Breast epithelium (tissue), 4 donors: ENCODE results near the gene ROPN1B. TPM values are rescaled to one million over a fixed set of nuclear protein-coding genes. Genes with fewer than 3 reads are reported as not detected.

ENCODE experiments used
- DNase-seq, 2 donors: peaks; one replicate each; pipeline ENCODE4 v3.0.0-alpha.2; 2019; ENCODE audit warnings: low spot score in 2 of 2
- H3K27ac ChIP-seq, 2 donors: fragments of 200-600 bp; sonication (generic) in 1 of 2; one replicate each; pipeline ENCODE4 v1.5.1; 2016 to 2019; ENCODE audit warnings: mild to moderate bottlenecking in 1 of 2
- H3K27me3 ChIP-seq, 2 donors: fragments of 200-600 bp; sonication (generic) in 1 of 2; one replicate each; pipeline versions ENCODE4 v1.5.1 to v1.6.0; 2017 to 2019; ENCODE audit warnings: control low read depth in 1 of 2, mild to moderate bottlenecking in 1 of 2
- H3K36me3 ChIP-seq: fragments of 200-600 bp; one replicate; pipeline ENCODE4 v1.5.1; 2019
- H3K4me1 ChIP-seq, 2 donors: fragments of 200-600 bp; sonication (generic); one replicate each; pipeline ENCODE4 v1.5.1; 2016 to 2019; ENCODE audit warnings: control low read depth in 1 of 2
- H3K4me3 ChIP-seq, 3 donors: fragments of 200-600 bp; sonication (generic); 1 replicate in 2 of 3; 2 replicates in 1 of 3; pipeline ENCODE4 v1.5.1; 2016 to 2019; ENCODE audit warnings: mild to moderate bottlenecking in 3 of 3, moderate library complexity in 2 of 3
- H3K9me3 ChIP-seq, 2 donors: fragments of 200-600 bp; sonication (generic) in 1 of 2; one replicate each; pipeline ENCODE4 v1.5.1; 2016 to 2019; ENCODE audit warnings: control low read depth in 1 of 2
- POLR2A ChIP-seq: fragments of 450-650 bp; IDR thresholded peaks from one replicate; pipeline ENCODE4 v1.6.1; 2016; ENCODE audit warnings: antibody characterized with exemption, mild to moderate bottlenecking, moderate library complexity
- POLR2AphosphoS5 ChIP-seq, 3 donors: sonication (generic); formaldehyde crosslinking; IDR thresholded peaks; one replicate each; pipeline ENCODE4 v1.6.1; 2017; ENCODE audit warnings: antibody characterized with exemption in 3 of 3
- intact Hi-C: fragments of 100-400 bp; cut with DNase I; formaldehyde crosslinking; loops from one replicate; pipeline ENCODE4 v1.15.1; 2023; ENCODE audit warnings: low total_unique reads
- total RNA-seq, 3 donors: library from RNA; depleted of rRNA; stranded (reverse); fragments of >200 nt; gene quantifications; one replicate each; pipeline ENCODE4 v1.1.0, GENCODE V29; 2016
- TF ChIP-seq, protein P1 (sequence below), 3 donors: fragments of 450-650 bp; IDR thresholded peaks; one replicate each; pipeline ENCODE4 v1.5.1; 2016 to 2017; ENCODE audit warnings: antibody characterized with exemption in 3 of 3, mild to moderate bottlenecking in 3 of 3, moderate library complexity in 3 of 3

Gene ROPN1B
- total RNA-seq, 3 donors from 2014 or later: 3.3 to 17.7 TPM; not detected in 1

DNA sequence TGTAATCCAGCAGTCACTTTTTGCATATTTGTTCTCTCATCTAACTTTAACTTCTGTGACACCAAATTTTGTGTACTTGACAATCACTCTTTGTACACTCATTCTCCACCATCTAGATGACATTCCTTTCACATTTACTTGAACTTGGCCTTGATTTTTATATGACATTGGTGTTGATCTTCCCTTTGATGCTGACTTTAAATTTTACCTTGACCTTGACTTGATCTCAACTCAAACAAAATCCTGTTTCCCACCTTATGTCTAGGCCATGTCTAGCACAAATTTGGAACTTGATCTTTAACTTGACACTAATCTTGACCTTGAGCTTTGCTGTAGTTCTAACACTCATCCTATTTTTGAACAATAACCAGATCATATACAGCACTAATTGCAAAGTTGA lies 33.2 kb downstream of the ROPN1B start:
- Histone ChIP-seq H3K4me3 (no peak overlapping the region), H3K4me1 (no peaks in the 10 kb centered on the region), H3K36me3 (no peaks in the 10 kb centered on the region), H3K27me3 (no peaks in the 10 kb centered on the region), H3K9me3 (peaks cover 7 to 21% of the 10 kb centered on the region in 2 donors), H3K27ac (no peak overlapping the region)
- intact Hi-C loops: no loop called here
- TF ChIP-seq POLR2AphosphoS5 (IDR thresholded peaks at IDR 0.05) (no peak), POLR2A (no peak)
- TF ChIP-seq, protein P1, sequence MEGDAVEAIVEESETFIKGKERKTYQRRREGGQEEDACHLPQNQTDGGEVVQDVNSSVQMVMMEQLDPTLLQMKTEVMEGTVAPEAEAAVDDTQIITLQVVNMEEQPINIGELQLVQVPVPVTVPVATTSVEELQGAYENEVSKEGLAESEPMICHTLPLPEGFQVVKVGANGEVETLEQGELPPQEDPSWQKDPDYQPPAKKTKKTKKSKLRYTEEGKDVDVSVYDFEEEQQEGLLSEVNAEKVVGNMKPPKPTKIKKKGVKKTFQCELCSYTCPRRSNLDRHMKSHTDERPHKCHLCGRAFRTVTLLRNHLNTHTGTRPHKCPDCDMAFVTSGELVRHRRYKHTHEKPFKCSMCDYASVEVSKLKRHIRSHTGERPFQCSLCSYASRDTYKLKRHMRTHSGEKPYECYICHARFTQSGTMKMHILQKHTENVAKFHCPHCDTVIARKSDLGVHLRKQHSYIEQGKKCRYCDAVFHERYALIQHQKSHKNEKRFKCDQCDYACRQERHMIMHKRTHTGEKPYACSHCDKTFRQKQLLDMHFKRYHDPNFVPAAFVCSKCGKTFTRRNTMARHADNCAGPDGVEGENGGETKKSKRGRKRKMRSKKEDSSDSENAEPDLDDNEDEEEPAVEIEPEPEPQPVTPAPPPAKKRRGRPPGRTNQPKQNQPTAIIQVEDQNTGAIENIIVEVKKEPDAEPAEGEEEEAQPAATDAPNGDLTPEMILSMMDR (IDR thresholded peaks at IDR 0.05): no peak
- no peak for DNase-seq

DNA sequence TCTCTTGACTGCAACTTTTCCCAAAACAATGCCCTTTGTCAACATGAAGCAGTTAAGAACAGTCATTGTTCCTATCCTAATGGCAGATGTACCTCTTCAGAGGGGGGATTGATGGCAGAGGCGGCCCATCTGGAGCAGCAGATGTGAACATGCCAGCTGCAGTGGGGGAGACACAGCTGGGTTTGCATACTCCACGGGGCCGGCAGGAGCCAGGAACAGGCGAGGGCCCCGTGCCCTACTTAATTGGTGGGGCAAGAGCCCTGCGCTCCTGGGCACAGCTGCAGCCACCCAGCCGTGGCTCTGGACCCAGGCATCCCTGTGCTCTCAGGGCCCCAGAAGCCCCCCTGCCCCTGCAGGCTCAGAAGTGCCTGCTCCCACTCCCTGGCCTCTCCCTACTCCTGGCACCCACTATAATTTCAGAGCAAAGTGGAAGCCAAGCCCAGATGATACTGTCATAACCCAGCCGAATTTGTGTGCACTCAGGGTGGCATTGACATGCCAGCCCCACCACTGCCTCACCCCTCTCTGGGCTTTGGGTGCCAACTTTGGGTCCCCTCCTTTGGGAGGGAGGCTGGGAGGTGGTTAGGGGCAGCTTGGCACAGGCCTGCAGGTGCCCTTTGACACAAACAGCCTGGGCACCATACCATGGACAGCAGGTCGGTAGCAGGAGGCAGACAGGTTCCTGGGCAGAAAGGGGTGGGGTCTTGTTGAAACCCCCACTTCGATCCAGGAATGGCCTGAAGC lies 34.6 kb downstream of the ROPN1B start:
- Histone ChIP-seq H3K36me3 (peaks cover 8% of the 10 kb centered on the region), H3K9me3 (peaks cover 7 to 21% of the 10 kb centered on the region in 2 donors), H3K27ac (no peak overlapping the region), H3K27me3 (no peaks in the 10 kb centered on the region), H3K4me3 (no peak overlapping the region), H3K4me1 (no peaks in the 10 kb centered on the region)
- DNase-seq: no peak
- intact Hi-C loops: no loop called here
- TF ChIP-seq, protein P1 (IDR thresholded peaks at IDR 0.05): no peak
- TF ChIP-seq POLR2AphosphoS5 (IDR thresholded peaks at IDR 0.05) (no peak), POLR2A (no peak)

DNA sequence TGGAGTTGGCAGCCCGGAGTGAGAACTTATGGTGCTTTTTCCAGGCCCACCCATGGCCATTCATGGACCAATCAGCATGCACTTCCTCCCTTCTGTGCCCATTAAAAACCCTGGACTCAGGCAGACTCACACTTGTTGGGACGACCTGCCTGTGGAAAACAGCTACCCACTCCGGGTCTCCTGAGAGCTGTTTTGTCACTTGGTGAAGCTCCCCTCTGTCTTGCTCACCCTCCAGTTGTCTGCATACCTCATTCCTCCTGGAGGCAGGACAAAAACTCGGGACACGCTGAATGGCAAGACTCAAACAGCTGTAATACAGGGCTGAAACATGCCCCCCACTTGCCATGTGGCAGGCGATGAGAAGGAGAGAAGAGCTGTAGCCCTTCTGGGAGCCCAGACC lies 35.2 kb downstream of the ROPN1B start:
- no peak overlapping the region for H3K4me3 ChIP-seq
- intact Hi-C loops: no loop called here
- no peak for DNase-seq

DNA sequence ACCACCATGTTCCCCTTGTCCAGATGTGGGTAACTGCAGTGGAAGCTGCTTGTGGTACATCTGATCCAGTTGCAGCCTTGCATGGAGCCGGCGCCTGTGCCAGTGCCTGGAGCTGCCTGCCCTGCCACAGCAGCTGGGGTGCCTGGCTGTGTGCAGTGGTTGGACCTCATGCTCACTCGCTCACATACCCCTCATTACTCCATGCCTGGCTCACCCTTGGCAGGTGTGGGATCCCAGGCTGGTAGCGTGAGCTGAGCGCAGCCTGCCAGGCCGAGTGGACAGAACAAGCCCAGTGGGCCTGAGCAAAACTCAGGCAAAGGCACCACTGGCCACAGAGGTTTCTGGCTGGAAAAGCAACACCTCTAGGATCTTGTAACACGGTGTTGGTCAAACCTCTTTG lies 35.7 kb downstream of the ROPN1B start:
- TF ChIP-seq, protein P1 (IDR thresholded peaks at IDR 0.05): no peak
- no peak for TF ChIP-seq POLR2A
- TF ChIP-seq POLR2AphosphoS5 (IDR thresholded peaks at IDR 0.05): no peak
- H3K27me3 ChIP-seq: no peaks in the 10 kb centered on the region
- DNase-seq: no peak
- no peak overlapping the region for H3K27ac ChIP-seq
- intact Hi-C loops: no loop called here
- peaks cover 7 to 21% of the 10 kb centered on the region in 2 donors for H3K9me3 ChIP-seq
- peaks cover 8% of the 10 kb centered on the region for H3K36me3 ChIP-seq
- no peaks in the 10 kb centered on the region for H3K4me1 ChIP-seq
- H3K4me3 ChIP-seq: no peak overlapping the region

More for the DNA sequence above, 35.2 kb downstream of the ROPN1B start:
- peaks cover 8% of the 10 kb centered on the region for H3K36me3 ChIP-seq
- no peaks in the 10 kb centered on the region for H3K4me1 ChIP-seq
- H3K27me3 ChIP-seq: no peaks in the 10 kb centered on the region
- no peak overlapping the region for H3K27ac ChIP-seq
- TF ChIP-seq, protein P1 (IDR thresholded peaks at IDR 0.05): no peak
- TF ChIP-seq POLR2A: no peak
- no peak for TF ChIP-seq POLR2AphosphoS5 (IDR thresholded peaks at IDR 0.05)
- H3K9me3 ChIP-seq: peaks cover 7 to 21% of the 10 kb centered on the region in 2 donors

DNA sequence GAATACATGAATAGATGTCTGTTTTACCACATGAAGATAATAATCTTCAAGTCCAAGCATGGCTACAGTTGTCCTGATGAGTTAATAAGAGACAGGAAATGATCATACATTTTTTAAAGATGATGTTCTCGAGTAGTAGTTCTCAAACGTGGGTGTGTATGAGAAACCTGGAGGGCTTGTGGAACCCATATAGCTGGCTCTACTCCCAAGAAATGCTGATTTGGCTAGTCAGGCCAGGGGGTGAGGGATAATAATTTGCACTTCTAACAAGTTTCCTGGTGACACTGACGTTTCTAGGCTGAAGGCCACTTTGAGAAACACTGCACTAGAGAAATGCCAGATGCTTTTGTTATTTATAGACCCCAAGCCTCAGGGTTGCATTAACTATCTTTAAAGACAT lies 37.0 kb downstream of the ROPN1B start:
- H3K4me3 ChIP-seq: no peak overlapping the region
- TF ChIP-seq POLR2AphosphoS5 (IDR thresholded peaks at IDR 0.05) (no peak), POLR2A (no peak)
- TF ChIP-seq, protein P1 (IDR thresholded peaks at IDR 0.05): no peak
- intact Hi-C loops: no loop called here
- H3K9me3 ChIP-seq: peaks cover 7 to 9% of the 10 kb centered on the region in 2 donors
- H3K27ac ChIP-seq: no peak overlapping the region
- H3K4me1 ChIP-seq: no peaks in the 10 kb centered on the region
- H3K27me3 ChIP-seq: no peaks in the 10 kb centered on the region
- peaks cover 8% of the 10 kb centered on the region for H3K36me3 ChIP-seq
- no peak for DNase-seq
